ENCODE results near the gene NDUFA9.

NDUFA9 gene

DNA sequence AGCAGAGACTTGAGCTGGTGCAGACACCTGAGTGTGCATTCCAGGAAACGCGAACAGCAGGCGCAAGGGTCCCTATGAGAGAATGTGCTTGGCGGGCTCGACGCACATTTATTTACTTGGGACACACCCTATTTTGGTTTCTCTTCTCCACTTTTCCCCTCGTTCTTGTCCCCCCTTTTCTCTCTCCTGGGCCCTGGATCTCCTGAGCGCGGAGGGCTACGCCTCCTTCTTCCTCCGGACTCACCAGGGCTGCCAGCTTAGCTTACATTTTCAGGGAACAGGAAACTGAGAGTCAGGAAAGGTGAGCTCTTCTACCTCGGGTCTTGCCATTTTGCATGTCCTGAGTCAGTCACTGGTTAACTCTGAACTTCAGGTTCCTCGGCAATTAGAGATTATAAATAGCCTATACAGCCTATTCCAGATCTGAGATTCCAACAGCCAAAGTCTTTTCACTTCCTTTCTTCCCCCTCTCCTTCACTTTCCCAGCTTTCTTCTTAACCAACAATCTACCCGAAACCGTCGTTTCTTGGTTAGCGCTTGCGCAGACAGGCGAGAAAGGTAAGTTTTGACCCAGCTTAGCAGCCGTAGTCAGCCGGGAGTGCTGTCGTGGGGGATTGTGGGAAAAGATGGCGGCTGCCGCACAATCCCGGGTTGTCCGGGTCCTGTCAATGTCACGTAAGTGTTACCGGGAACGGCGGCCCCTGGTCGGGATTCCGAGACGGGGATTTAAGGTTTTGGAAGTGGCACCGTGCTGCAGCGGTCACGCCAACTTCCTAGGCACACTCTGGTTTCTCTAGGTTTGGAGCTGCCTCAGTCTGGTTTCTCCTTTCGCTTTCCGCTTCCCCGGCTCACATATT is at the start of gene NDUFA9, which contains the start of gene AKAP3:
Gene NDUFA9, plus strand, starts transcription at position 614 of the 857 bp plus-strand sequence. Its CDS starts 13 bp downstream, at position 627.
Gene AKAP3, minus strand, starts transcription at position 551 of the 857 bp plus-strand sequence. CDS start 10,855 bp downstream, outside the sequence.
- peak; percentile 63 to 71 for DNase-seq (ENCODE audit: low read depth in 2 of 2)

DNA sequence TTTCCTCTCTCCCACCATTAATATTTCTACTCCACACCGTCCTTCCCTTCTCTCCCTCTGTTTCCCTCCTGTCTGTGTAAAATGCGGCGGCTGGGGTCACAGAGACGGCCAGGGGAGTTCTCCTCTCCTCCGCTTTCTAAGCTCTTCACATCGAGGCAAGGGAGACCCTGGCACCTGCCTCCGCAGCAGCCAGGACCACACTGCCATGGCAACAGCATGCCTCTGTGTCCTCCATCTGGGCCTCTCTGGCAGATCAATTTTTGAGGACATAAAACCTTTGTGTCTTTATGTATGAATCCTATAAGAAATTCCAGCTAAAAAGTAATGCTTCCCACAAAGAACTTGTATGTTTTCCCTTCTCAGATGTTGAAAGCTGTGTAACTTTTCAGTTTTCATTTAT is 45.5 kb upstream of the NDUFA9 start:
- no peak for DNase-seq (ENCODE audit: low read depth in 2 of 2)

DNA sequence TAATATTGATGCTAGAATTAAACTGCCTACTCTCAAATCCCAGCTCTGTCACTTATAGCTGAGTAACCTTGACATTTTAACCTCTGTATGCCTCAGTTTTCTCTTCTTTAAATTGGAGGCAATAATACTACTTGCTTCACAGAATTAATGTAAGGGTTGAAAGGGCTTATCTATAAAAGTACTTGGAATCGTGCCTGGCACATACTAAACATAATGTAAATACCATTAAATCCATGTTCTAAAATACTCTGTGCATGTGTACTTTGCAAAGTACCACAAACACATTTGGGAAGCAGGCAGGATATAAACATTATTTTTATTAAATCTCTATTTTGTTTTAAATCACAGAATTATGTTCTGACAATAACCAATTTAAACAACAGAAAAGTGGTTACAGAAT is 45.0 kb upstream of the NDUFA9 start:
- no peak for DNase-seq (ENCODE audit: low read depth in 2 of 2)

DNA sequence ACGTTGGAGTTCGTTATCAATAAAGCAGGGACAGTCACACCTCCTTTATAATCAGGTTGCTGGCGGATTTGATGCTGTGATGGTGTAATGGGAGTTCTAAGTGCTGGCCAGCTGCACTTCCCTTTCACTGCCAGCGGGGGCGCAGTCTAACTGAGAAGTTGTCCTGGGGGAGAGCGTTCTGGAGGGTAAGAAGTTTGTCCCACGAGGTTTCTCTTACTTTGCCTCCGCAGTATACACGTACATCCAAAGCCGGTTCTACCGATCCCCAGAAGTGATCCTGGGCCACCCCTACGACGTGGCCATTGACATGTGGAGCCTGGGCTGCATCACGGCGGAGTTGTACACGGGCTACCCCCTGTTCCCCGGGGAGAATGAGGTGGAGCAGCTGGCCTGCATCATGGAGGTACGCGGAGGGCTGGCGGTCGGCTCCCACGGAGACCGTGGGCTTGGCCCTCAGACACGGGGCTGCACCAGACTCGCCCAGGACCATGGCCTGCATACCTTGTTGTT is 44.2 kb upstream of the NDUFA9 start:
- peak; percentile 54 to 63 for DNase-seq (ENCODE audit: low read depth in 2 of 2)

DNA sequence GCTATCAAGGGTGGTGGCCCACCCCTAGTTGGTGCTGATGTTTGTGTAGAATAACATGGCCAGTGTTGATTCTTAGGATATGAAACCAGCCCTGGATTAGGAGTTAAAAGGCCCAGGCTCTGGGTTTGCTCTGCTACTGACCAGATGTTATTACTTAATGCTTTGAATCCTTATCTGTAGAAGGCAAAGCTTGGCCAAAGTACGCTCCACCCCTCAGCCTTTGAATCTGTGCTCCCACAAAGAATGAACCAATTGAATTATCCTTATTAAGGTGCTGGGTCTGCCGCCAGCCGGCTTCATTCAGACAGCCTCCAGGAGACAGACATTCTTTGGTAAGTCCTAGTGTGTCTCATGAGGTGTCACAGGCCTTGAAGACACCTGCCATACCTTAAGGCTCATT is 41.9 kb upstream of the NDUFA9 start:
- no peak for DNase-seq (ENCODE audit: low read depth in 2 of 2)

DNA sequence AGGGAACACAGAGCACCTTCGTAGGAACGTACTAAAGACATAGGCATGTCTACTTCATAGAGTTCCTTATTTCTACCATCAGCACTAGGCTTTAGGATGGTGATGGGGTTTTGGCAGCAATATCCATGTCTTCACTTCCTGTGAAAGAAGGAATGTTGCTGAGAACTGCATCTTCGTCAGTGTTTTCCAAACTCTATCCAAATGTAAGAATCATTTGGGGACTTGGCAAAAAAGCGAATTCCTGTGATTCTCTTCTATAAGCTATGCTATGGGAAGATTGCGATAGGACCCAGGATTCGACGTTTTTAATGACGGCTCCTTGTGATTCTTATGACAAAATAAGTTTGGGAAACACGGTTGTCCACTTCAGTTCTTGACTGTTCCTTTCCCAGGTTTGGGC is 39.8 kb upstream of the NDUFA9 start:
- no peak for DNase-seq (ENCODE audit: low read depth in 2 of 2)

DNA sequence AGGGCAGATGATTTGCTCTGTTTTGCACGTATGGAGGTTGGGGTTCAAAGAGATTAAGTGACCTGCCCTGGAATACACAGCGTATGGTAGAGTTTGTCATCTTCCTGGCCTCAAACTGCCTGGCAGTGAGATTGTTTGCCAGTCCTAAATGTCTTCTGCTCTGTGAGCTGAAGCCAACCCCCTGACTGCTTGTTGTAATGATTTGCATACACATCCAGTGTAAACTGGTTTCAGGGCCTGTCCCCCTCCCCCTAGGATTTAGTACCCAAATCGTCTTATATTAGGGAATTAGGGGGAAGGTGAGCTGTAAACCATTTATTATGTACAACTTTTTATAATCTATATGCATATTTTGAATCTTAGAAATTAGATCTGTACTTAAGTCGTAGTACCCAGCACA is 38.4 kb upstream of the NDUFA9 start:
- no peak for DNase-seq (ENCODE audit: low read depth in 2 of 2)

DNA sequence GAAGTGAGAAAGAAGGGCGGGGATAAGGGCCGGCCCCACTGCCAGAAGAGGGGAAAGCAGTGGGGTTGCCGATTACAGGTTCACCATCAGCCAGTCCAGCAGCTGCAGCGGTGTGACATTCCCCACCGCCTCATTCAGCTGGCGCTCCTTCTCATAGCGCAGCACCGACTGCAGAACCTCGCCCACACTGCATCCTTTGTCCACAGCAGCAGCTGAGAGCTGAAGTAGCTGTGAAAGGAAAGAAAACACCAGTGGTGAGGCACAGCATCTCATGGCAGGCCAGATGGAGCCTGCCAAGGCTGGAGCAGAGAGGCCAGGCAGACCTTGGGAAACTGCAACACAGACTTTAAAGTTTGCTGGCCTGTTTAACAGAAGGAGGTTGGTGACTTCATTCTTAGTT is 33.2 kb upstream of the NDUFA9 start:
- no peak for DNase-seq (ENCODE audit: low read depth in 2 of 2)

DNA sequence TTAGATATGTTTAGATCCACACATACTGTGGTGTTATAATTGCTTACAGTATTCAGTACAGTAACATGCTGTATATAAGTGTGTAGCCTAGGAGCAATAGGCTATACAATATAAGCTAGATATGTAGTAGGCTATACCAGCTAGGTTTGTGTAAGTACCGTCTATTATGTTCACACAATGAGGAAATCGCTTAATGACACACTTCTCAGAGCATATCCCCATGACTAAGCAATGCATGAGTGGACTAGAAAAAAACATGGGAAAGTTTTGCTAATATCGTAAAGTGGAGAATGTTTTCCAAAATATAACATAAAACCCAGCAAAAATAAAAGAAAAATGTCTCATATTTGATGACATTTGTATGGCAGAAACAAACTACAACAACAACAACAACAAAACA is 27.4 kb upstream of the NDUFA9 start:
- no peak for DNase-seq (ENCODE audit: low read depth in 2 of 2)

DNA sequence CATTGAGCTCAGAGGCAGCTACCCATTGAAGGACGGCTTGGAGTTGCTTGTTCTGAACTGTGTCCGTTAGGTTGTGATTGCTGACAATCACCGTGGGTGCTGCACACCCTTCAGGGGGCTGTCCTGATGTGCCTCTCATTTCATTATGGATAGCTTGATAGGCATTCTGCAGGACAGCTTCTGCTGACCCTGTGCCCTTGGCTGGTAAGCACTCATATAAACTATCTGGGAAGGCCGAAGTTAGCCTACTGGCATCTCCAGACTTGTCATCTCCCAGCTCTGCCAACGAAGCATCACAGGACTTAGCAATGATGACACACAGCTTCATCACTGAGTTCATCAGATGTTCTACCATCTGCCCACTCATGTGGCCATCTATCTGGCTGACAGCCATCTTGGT is 22.4 kb upstream of the NDUFA9 start:
- no peak for DNase-seq (ENCODE audit: low read depth in 2 of 2)

DNA sequence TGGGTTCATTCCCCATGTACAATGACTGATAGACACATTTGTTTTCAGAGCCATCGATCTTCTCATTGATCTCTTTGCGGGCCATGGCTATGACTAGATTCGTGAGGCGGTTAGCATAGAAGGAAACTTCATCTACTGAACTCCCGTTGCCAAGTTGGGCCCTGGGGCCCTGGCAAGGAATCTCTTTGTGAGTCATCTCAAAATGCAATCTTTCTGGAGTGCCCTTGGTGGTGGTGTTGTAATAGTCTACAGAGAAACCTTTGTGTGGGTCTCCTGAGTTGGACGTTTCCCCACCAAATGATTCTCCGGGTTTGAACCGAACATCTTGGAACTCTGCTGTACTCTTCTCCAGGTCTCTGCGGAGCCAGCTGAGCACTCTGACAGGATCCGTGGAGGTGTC is 20.5 kb upstream of the NDUFA9 start:
- DNase-seq (ENCODE audit: low read depth in 2 of 2) = no peak

DNA sequence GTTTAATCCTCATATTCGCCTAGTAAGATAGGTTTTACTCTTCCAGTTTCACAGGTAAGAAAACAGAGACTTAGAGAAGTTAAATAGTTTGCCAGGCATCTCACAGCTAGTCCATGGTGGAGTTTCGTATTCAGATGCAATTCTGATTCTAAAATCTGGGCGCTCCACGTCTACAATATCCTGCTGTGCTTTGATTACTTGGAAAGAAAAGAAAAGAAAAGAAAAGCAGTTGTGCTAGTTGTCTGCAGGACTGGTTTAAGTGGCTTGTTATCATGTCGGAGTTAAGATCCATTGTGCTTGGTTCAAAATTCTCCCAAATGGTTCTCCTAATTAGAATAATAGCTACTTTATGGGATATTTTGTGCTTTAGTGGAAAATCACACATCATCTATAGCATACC is 18.7 kb upstream of the NDUFA9 start:
- no peak for DNase-seq (ENCODE audit: low read depth in 2 of 2)

DNA sequence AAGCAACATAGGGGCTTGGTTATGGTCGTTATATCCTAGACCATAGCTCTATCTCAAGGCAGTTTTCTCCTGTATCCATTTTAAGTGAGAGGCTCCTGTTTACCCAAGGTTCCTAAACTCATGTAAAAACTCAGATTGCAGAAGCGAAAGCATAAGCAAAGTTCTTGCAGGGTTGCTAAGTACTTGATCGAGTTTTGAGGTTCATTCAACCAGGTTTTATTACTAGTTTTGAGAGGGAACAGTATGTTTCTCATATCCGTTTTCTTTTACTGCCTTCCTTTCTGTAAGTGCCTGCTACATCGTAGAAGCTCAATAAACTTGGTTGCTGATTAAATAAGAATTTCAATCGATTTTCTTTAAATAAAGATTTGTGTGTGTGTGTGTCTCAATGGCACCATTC is 5.2 kb upstream of the NDUFA9 start:
- DNase-seq (ENCODE audit: low read depth in 2 of 2) = no peak

DNA sequence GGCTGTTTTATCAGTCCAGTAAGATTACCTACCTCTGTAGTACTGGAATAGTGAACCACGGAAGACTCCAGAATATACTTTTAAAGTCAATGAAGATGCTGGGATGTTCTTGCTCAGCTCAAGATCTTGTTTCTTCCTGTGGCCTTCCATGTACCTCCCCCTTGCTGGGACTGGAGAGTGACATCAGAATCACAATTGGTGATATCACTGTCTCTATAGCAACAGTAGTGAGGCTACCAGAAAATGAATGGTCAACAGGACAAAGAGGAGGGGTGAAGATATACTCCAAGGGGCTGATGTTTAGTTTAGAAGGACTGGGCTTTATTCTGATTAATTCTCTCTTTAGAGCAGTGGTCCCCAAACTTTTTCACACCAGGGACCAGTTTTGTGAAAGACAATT is 3.9 kb upstream of the NDUFA9 start:
- no peak for DNase-seq (ENCODE audit: low read depth in 2 of 2)

DNA sequence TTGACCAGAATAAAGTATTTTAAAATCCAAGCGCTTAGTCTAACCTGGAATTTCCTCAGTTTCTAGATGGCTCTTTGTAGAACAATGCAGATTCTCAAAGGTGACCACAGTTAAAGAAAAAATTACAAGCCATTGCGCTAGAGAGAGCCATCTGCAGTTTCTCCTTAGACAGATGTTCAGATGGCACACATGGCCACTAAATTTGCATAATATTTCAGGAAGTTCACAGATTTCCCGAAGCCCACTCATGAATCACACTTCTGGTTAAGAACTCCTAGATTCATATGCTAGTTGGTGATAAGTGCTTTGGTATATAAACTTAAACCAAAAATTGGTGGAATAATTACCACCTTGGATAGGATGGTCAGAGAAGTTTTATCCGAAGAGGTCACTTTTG is 812 bp upstream of the NDUFA9 start:
- no peak for DNase-seq (ENCODE audit: low read depth in 2 of 2)

DNA sequence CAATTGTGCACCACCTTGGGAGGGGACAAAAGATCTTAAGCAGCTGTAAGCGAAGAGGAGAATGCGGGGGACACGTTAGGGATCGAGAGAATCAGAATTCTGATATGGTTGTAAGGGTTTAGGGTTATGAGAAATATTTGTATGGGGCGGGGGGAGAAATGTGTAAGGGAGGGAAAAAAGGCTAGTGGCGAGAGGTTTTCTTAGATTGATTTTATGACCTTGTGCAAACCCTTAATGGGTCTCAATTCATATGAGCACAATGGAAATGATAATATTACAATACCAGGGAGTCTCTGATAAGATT is 396 bp downstream of the NDUFA9 start:
- DNase-seq (ENCODE audit: low read depth in 2 of 2) = no peak

DNA sequence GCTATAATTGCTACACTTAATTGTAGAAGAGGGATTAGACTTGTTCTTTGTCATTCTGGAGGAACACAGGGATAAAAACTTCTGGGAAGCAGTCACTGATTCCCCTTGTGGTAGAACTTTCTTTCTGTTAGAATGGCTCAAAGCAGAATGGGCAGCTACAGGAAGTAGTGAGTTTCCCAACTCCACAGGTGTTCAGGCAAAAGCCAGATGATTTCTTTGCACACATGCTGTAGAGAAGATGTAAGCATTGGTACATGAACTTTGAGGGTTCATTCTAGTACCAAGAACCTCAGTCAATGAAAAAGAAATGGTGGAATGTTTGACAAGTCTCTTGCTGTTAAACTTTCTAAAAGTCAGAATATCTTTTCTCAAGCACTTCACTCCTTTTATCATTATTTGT is 4.3 kb downstream of the NDUFA9 start:
- no peak for DNase-seq (ENCODE audit: low read depth in 2 of 2)

DNA sequence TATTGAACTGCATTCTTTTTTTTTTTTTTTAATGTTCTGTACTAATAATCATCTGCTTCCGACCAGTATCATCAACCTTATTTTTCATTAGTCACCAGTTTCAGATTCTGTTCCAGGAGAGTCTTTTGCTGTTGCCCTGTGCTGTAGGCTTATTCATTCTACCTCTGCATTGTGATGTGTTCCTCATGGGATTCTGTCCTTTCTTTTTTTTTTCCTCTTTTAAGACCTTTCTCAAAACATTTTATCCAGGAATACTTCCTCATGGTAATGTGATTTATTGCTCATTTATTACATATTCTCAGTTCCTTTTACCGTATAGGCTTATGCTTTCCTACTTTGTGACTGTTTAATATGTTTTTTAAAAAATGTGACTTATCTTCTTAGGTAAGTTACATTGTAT is 4.8 kb downstream of the NDUFA9 start:
- DNase-seq (ENCODE audit: low read depth in 2 of 2) = no peak

DNA sequence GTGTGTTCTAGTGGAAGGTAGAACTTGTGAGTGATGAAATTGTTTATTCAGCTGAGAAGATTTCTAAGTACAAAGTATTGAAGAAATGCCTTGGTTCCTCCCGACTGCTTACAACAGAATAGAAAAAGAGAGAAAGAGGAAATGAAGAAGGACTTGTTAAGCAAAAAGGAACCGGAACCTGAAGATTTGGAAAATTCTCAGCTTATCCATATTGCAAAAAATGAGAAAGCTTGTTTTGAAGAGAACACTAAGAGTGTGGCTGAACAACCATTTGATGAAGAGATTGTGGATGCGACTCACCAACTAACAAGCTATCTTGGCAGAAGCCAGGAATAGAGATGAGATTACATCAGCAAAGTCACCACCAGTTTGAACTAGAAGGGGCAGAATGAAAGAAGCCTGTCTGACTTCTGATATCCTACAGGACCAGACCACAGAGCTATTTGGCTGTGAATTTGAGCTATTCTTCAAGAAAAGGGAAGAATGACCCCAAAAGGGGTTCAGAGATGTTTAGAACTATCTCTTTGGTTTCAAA is 15.1 kb downstream of the NDUFA9 start:
- DNase-seq (ENCODE audit: low read depth in 2 of 2) = no peak

DNA sequence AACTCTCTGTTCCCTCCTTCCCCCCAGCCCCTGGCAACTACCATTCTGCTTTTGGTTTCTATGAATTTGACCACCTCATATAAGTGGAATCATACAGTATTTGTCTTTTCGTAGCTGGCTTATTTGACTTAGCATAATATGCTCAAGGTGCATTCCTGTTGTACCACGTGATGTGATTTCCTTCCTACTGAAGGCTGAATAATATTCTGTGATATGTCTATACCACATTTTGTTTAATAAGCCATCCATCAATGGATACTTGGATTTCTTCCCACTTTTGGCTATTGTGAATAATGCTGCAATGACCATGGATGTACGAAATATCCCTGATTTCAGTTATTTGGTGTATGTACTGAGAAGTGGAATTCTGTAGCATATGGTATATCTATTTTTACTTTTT is 16.3 kb downstream of the NDUFA9 start:
- no peak for DNase-seq (ENCODE audit: low read depth in 2 of 2)

DNA sequence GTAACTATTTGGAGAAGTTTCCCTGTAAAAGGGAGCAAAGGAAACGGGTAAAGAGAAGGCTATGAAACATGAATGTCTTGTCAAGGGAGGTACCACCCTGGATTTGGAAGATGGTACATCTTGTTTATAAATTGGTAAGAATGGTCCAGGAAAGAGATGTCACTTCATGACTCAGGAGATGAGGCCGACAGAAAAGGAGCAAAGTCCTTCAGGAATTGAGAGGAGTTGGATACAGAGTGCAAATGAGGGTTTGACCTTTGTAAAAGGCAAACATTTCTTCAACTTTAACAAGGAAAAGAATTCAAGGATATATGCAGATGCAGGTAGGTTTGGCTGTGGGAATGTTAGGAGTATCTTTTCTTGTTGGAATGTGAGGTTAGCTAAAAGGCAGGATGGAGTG is 30.8 kb downstream of the NDUFA9 start:
- no peak for DNase-seq (ENCODE audit: low read depth in 2 of 2)

DNA sequence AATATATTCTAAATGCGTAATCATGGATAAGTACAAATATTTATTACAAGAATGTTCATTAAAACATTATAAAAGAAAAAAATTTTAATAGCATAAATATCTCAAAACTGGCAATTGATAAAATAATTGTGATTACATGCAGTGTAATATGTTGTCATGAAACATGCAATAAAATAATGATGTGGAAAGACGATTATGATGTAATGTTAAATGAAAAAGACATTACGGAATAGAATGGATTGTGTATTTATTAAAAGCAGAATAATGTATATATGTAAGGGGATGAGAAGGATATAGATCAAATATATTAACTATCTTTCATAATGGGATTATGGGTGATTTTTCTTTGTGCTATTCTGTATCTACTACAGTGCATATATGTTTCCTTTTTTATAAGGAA is 32.8 kb downstream of the NDUFA9 start:
- DNase-seq (ENCODE audit: low read depth in 2 of 2) = no peak

DNA sequence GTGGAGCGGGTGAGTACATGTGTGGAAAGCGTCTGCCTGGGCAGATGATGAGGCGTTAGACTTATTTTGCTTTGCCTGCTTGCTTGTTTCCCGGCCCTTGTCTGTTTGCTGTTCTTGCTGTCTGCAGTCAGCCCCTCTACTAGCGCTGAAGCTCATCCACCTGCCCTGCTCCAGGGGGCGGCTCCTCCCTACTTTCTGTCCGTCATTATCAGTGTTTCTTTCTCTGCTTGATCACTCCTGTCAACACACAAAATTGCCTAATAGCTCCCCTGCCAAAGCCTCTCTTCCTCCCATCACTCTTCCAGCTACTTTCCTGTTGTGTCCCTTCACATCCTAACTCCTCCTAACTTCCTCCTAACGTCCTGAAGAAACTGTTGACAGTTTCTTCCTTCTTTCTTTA is 36.4 kb downstream of the NDUFA9 start:
- no peak for DNase-seq (ENCODE audit: low read depth in 2 of 2)

DNA sequence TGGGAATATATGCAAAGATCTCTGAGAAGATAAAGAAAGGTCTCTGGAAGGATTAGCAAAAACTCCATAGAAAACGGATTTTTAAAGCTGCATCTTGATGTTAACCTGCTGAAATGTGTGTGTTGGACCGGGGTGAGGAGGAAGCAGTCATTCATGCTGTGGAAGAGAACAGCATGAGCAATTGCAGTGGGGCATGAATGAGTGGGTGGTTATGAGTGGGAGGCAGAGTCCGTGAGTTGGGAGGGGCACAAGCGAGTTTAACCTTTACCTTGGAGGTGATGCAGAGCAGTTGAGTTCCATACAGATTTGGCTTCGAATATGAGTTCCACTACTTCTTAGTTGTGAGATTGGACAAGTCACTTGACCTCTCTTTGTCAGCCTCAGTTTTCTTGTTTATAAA is 41.8 kb downstream of the NDUFA9 start:
- DNase-seq (ENCODE audit: low read depth in 2 of 2) = no peak
